ENCODE results near the gene GTPBP4.

Gene GTPBP4

DNA sequence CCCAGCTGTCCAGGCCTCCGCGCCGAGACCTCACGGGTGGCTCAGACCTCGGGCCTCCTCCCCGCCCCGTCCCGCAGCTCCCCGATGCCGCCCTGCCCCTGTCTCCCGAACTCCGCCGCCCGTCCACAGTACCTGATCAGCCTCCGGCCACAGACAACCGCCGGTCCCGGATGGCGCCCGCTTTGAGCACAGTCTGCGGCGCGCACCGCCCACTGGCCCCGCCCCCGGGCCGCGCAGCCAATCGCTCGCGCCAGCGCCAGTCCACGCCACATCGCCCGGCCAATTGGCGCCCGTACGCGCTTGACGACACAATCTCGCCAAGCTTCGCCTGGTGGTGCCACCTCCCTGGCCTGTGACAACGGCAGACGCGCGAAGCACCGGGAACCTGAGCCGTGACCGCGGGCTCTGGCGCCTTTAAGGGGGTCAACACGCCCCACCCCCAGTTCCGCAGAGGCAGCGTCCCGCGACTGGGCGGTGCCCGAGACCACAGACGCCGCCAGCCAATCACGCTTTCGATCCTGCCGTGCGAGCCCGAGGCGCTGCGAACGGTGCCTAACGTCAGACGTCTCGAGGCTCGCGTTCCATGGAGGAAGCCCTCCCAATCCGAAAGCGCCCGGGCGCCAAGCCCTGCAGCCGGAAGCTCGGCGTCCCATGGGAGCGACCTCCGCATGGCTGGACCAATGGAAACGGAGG lies 60.6 kb downstream of the GTPBP4 start, which contains the start of gene IDI1:
IDI1 (minus strand) TSS at position 388 of the 693 bp plus-strand sequence; CDS start at position 272, 116 bp downstream.
- peak within 1 kb of the TSS; percentile 95 for H3K4me3 ChIP-seq (ENCODE audit: low read depth, low read length)
- ChIA-PET POLR2A (interaction anchor here (0.6 to 2.0 kb wide), 7 partner anchors 12 to 209 kb away, joined by 3 to 17 read pairs (median 3); partner anchors contain the start of gene GTPBP4), CTCF (interaction anchor here (1.4 kb wide), 1 partner anchor 9 kb away, joined by 6 read pairs; no protein-coding TSS in a partner anchor)
- DNase-seq (ENCODE audit: low read depth, low spot score): peak; percentile 89
- TF ChIP-seq, protein P1, sequence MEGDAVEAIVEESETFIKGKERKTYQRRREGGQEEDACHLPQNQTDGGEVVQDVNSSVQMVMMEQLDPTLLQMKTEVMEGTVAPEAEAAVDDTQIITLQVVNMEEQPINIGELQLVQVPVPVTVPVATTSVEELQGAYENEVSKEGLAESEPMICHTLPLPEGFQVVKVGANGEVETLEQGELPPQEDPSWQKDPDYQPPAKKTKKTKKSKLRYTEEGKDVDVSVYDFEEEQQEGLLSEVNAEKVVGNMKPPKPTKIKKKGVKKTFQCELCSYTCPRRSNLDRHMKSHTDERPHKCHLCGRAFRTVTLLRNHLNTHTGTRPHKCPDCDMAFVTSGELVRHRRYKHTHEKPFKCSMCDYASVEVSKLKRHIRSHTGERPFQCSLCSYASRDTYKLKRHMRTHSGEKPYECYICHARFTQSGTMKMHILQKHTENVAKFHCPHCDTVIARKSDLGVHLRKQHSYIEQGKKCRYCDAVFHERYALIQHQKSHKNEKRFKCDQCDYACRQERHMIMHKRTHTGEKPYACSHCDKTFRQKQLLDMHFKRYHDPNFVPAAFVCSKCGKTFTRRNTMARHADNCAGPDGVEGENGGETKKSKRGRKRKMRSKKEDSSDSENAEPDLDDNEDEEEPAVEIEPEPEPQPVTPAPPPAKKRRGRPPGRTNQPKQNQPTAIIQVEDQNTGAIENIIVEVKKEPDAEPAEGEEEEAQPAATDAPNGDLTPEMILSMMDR (IDR thresholded peaks at IDR 0.05; ENCODE audit: insufficient read depth, low read length, missing control alignments): no peak

DNA sequence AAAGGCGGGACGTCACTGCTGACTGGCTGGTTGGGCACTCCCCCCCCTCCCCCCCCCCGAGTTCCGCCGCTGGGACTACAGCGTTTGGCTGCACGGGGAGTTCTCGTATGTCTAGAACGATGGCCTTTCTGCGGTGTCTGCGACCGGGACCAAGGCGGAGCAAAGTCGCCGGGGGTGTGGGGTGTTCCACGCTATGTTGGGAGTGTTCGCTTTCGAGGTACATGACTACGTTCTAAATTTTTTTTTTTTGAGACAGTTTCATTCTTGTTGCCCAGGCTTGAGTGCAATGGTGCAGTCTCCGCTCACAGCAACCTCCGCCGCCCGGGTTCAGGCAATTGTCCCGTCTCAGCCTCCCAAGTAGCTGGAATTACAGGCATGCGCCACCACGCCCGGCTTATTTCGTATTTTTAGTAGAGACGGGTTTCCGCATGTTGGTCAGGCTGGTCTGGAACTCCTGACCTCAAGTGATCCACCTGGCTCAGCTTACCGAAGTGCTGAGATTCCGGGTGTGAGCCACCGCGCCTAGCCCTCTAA lies 61.3 kb downstream of the GTPBP4 start:
- ChIA-PET POLR2A (interaction anchor here (0.9 to 2.0 kb wide), 6 partner anchors 13 to 209 kb away, joined by 3 to 17 read pairs (median 4); partner anchors contain the start of gene GTPBP4), CTCF (interaction anchor here (1.4 kb wide), 1 partner anchor 8 kb away, joined by 6 read pairs; no protein-coding TSS in a partner anchor)
- no peak for DNase-seq (ENCODE audit: low read depth, low spot score)
- H3K4me3 ChIP-seq (ENCODE audit: low read depth, low read length): peak overlapping the region; percentile 95
- TF ChIP-seq, protein P1 (IDR thresholded peaks at IDR 0.05; ENCODE audit: insufficient read depth, low read length, missing control alignments): no peak

DNA sequence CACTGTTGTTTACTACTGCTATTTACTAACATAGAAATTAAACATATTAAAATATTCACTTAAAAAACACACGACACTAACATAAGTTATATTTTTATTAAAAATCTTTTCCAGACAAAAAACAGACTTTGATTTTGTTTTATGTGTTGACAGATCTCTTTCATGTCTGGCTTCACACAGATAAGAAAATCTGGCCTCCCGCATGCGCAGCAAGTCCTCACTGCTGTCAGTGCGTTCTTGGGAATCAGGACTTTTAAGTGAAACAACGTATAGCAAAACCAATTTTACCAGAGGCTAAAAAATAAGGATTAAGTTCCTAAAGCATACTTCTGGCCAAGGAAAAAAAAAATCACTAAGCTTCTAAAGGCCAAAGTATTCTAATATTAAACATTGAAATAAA lies 61.9 kb downstream of the GTPBP4 start:
- H3K4me3 ChIP-seq (ENCODE audit: low read depth, low read length): peak overlapping the region; percentile 95
- DNase-seq (ENCODE audit: low read depth, low spot score): no peak
- TF ChIP-seq, protein P1 (IDR thresholded peaks at IDR 0.05; ENCODE audit: insufficient read depth, low read length, missing control alignments): no peak
- CTCF ChIA-PET: interaction anchor here (1.4 kb wide), 1 partner anchor 8 kb away, joined by 6 read pairs; no protein-coding TSS in a partner anchor
- POLR2A ChIA-PET: interaction anchor here (1.9 to 2.0 kb wide), 2 partner anchors 13 to 62 kb away, joined by 7 to 17 read pairs; partner anchors contain the start of gene GTPBP4

DNA sequence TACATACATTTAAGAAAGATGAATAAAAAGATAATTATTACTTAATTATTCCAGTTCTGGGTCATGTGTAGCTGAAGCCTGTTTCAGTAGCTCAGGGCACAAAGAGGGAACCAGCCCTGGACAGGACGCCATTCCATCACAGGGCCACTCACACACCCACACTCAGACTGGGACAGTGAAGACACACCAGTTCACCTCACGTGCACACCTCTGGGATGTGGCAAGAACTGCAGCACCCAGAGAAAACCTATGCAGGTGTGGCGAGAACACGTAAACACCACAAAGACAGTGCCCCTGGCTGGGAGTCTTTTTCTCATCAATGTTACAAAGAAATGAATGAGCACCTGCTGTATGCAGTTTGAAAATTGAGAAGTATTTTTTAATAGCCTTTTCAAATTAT lies 62.3 kb downstream of the GTPBP4 start:
- no peak for DNase-seq (ENCODE audit: low read depth, low spot score)
- peak overlapping the region; percentile 39 for H3K4me3 ChIP-seq (ENCODE audit: low read depth, low read length)
- POLR2A ChIA-PET: no interaction called here
- TF ChIP-seq, protein P1 (IDR thresholded peaks at IDR 0.05; ENCODE audit: insufficient read depth, low read length, missing control alignments): no peak
- CTCF ChIA-PET: no interaction called here

DNA sequence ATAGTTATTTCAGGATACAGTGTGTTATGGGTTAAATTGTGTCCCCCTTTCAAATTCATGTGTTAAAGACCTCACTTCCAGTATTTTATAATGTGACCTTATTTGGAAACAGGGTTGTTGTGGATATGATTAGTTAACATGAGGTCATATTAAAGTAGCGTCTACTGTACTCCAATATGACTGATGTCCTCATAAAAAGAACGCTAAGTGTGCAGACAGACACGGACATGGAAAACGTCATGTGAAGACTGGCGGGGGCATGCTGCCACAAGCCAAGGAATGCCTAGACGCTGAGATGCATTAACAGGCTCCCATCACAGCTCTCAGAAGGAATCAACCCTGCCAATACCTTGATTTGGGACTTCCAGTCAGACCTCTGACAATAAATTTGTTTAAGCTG lies 66.5 kb downstream of the GTPBP4 start:
- peak overlapping the region; percentile 98 for H3K4me3 ChIP-seq (ENCODE audit: low read depth, low read length)
- CTCF ChIA-PET: no interaction called here

More for the DNA sequence above, 66.5 kb downstream of the GTPBP4 start:
- POLR2A ChIA-PET: no interaction called here
- DNase-seq (ENCODE audit: low read depth, low spot score): no peak
- TF ChIP-seq, protein P1 (IDR thresholded peaks at IDR 0.05; ENCODE audit: insufficient read depth, low read length, missing control alignments): no peak

Data from AG04449 (cell line).